SU-DHL-6 (cell line): ENCODE data around the gene BSCL2.

Source experiments
- H2AFZ ChIP-seq: fragments of 200-600 bp; sonication (generic); 2 replicates; pipeline ENCODE4 v1.6.1; 2014; ENCODE audit warnings: low read depth, mild to moderate bottlenecking, moderate library complexity, mixed read lengths, antibody characterized with exemption, low read length; ENCODE audit not compliant: severe bottlenecking
- H3F3A ChIP-seq: fragments of 200-600 bp; shearing (Covaris generic); 2 replicates; pipeline ENCODE4 v1.6.0; 2016; ENCODE audit warnings: antibody characterized with exemption, mild to moderate bottlenecking; ENCODE audit not compliant: insufficient read depth
- H3K27ac ChIP-seq: fragments of 200-600 bp; sonication (generic); 2 replicates; pipeline ENCODE4 v1.5.1; 2016; ENCODE audit warnings: low read depth, mild to moderate bottlenecking, low read length, moderate library complexity, mixed read lengths
- H3K27me3 ChIP-seq: fragments of 200-600 bp; sonication (generic), shearing (Covaris generic); 2 replicates; pipeline ENCODE4 v1.6.0; 2014; ENCODE audit warnings: mild to moderate bottlenecking, low read length
- H3K36me3 ChIP-seq: fragments of 200-600 bp; sonication (generic); 2 replicates; pipeline ENCODE4 v1.6.1; 2014; ENCODE audit warnings: mild to moderate bottlenecking, low read length, mixed read lengths
- H3K4me2 ChIP-seq: fragments of 300-600, 200-600 bp; shearing (Covaris generic), sonication (generic); 2 replicates; pipeline ENCODE4 v1.6.0; 2014; ENCODE audit warnings: low read length, low read depth, mild to moderate bottlenecking; ENCODE audit not compliant: poor library complexity, severe bottlenecking
- H3K4me3 ChIP-seq: fragments of 200-600 bp; sonication (generic); 2 replicates; pipeline ENCODE4 v1.5.1; 2014; ENCODE audit warnings: antibody characterized with exemption, low read length, mild to moderate bottlenecking, mixed read lengths; ENCODE audit not compliant: insufficient read depth, poor library complexity, severe bottlenecking
- H3K79me2 ChIP-seq: fragments of 200-600 bp; sonication (generic); 2 replicates; pipeline ENCODE4 v1.6.1; 2014; ENCODE audit warnings: mild to moderate bottlenecking, low read length, moderate library complexity; ENCODE audit not compliant: insufficient read depth
- H3K9ac ChIP-seq: fragments of 200-600 bp; sonication (generic); 2 replicates; pipeline ENCODE4 v1.7.0; 2014; ENCODE audit warnings: mild to moderate bottlenecking, low read length
- H3K9me2 ChIP-seq: fragments of 200-600 bp; sonication (generic); replicated peaks from 2 replicates; pipeline ENCODE4 v1.6.1; 2014; ENCODE audit warnings: low read length; ENCODE audit not compliant: insufficient read depth
- H3K9me3 ChIP-seq: fragments of 200-600 bp; sonication (generic); 2 replicates; pipeline ENCODE4 v1.6.1; 2014; ENCODE audit warnings: low read length, mixed read lengths; ENCODE audit not compliant: insufficient read depth
- H4K20me1 ChIP-seq: fragments of 200-600 bp; sonication (generic); 2 replicates; pipeline ENCODE4 v1.6.1; 2014; ENCODE audit warnings: low read depth, mild to moderate bottlenecking, antibody characterized with exemption, low read length, moderate library complexity, mixed read lengths
- EZH2phosphoT487 ChIP-seq: fragments of 200-600 bp; sonication (generic), shearing (Covaris generic); conservative IDR thresholded peaks from 2 replicates; pipeline ENCODE4 v1.6.1; 2018; ENCODE audit warnings: mild to moderate bottlenecking, antibody characterized with exemption, low read length, moderate library complexity, mixed read lengths
- TF ChIP-seq, protein P1 (sequence below): fragments of 200-600 bp; sonication (generic); IDR thresholded peaks from one replicate; pipeline ENCODE4 v1.5.1; 2017; ENCODE audit warnings: antibody characterized with exemption, mild to moderate bottlenecking, low read length, moderate library complexity; ENCODE audit not compliant: insufficient read depth, poor library complexity, severe bottlenecking

Gene BSCL2

DNA sequence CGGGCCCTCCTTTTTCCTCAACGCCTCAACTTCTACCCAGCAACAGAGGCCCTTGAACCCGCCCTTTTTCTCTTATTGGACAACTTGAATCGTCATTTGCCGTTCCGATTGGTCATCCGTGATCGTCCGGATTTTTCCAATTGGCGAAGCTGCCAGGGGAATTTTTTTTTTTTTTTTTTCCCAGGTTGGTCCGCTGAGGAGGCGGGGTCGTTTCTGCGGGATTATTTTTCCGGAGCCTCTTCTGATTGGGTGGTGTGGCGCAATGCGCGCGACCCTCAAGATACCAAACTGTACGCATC is 20.6 kb upstream of the BSCL2 start:
- H2AFZ ChIP-seq: peak overlapping the region; percentile 46
- peak overlapping the region; percentile 74 for H3K4me3 ChIP-seq
- no peaks in the 10 kb centered on the region for H3K9me3 ChIP-seq
- no peak for TF ChIP-seq EZH2phosphoT487
- TF ChIP-seq, protein P1, sequence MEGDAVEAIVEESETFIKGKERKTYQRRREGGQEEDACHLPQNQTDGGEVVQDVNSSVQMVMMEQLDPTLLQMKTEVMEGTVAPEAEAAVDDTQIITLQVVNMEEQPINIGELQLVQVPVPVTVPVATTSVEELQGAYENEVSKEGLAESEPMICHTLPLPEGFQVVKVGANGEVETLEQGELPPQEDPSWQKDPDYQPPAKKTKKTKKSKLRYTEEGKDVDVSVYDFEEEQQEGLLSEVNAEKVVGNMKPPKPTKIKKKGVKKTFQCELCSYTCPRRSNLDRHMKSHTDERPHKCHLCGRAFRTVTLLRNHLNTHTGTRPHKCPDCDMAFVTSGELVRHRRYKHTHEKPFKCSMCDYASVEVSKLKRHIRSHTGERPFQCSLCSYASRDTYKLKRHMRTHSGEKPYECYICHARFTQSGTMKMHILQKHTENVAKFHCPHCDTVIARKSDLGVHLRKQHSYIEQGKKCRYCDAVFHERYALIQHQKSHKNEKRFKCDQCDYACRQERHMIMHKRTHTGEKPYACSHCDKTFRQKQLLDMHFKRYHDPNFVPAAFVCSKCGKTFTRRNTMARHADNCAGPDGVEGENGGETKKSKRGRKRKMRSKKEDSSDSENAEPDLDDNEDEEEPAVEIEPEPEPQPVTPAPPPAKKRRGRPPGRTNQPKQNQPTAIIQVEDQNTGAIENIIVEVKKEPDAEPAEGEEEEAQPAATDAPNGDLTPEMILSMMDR: no peak
- no peaks in the 10 kb centered on the region for H3K27me3 ChIP-seq
- H3F3A ChIP-seq: peaks cover 16% of the 10 kb centered on the region
- H3K4me2 ChIP-seq: peak overlapping the region; percentile 80
- H3K27ac ChIP-seq: peak overlapping the region; percentile 94
- peaks cover 67% of the 10 kb centered on the region for H3K79me2 ChIP-seq
- H3K36me3 ChIP-seq: peaks cover 21% of the 10 kb centered on the region
- H3K9me2 ChIP-seq: no peaks in the 10 kb centered on the region
- peaks cover 22% of the 10 kb centered on the region for H4K20me1 ChIP-seq
- peak overlapping the region; percentile 82 for H3K9ac ChIP-seq

DNA sequence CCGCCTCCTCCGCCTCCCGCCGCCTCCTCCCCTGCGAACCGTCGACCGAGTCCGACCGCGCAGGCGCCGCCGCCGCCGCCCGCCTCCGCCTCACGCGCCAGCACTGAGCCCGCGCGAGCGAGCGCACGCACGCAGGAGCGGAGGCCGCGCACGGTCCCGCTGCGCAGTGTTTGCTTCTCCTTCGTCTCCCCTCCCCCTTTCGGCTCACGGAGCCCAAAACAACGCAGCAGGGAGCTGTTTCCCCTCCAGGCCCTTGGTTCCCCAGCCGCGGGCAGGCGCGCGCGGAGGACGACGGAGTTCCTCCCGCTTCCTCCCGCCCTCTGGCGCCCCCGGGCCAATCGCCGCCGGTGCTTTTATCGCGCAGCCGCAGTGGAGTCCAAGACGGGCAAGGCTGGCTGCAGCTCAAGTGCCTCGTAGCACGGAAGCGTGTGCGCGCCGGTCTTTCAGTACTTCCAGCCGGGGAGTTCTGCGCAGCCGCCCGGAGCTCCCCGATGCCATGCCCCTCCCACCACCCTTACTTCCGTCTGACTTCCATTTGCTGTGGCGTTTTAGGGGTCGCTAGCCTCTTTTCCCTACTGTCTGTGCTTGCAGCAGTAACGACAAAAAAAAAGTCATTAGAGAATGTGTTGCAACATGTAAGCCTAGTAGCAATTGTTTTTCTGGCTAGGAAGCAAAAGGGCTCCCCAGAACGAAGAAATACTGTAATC is 20.1 kb upstream of the BSCL2 start, which contains the start of gene HNRNPUL2:
Gene HNRNPUL2 (minus strand): TSS at position 293 of the 707 bp plus-strand sequence. CDS start 301 bp downstream, outside the sequence.
- Histone ChIP-seq H3F3A (peaks cover 16% of the 10 kb centered on the region), H3K79me2 (peaks cover 70% of the 10 kb centered on the region), H3K4me2 (peak within 1 kb of the TSS; percentile 80), H3K9me2 (no peaks in the 10 kb centered on the region), H2AFZ (peak within 1 kb of the TSS; percentile 46), H4K20me1 (peaks cover 22% of the 10 kb centered on the region), H3K27ac (peak within 1 kb of the TSS; percentile 94), H3K36me3 (peaks cover 26% of the 10 kb centered on the region), H3K9me3 (no peaks in the 10 kb centered on the region), H3K9ac (peak within 1 kb of the TSS; percentile 82), H3K27me3 (no peaks in the 10 kb centered on the region), H3K4me3 (peak within 1 kb of the TSS; percentile 77)
- no peak for TF ChIP-seq EZH2phosphoT487
- TF ChIP-seq, protein P1: no peak

DNA sequence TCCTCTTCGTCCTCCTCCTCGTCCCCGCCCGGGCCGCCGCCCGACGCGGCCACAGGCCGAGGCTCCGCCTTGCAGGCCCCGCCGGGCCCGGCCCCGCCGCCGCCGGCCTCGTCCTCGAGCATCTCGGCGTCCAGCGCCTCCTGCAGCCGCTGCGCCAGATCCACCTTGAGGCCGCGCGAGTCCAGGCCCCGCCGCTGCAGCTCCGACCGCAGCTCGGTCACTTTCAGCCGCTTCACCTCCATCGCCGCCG is 19.6 kb upstream of the BSCL2 start:
- H4K20me1 ChIP-seq: peaks cover 22% of the 10 kb centered on the region
- peak overlapping the region; percentile 82 for H3K9ac ChIP-seq
- peak overlapping the region; percentile 94 for H3K27ac ChIP-seq
- TF ChIP-seq, protein P1: no peak
- TF ChIP-seq EZH2phosphoT487: no peak
- H3F3A ChIP-seq: peaks cover 16% of the 10 kb centered on the region
- no peaks in the 10 kb centered on the region for H3K9me2 ChIP-seq
- no peak overlapping the region for H2AFZ ChIP-seq
- no peaks in the 10 kb centered on the region for H3K27me3 ChIP-seq
- H3K4me2 ChIP-seq: peak overlapping the region; percentile 79
- H3K4me3 ChIP-seq: peak overlapping the region; percentile 77
- H3K9me3 ChIP-seq: no peaks in the 10 kb centered on the region
- H3K79me2 ChIP-seq: peaks cover 75% of the 10 kb centered on the region
- H3K36me3 ChIP-seq: peaks cover 31% of the 10 kb centered on the region
